H1 (cell line): Measurements from ENCODE around the gene CMTM2. TPM values are rescaled to one million over a fixed set of nuclear protein-coding genes. Genes with fewer than 3 reads are reported as not detected.

Experiments used
- SIN3A ChIP-seq, 2 experiments: IDR thresholded peaks in 1 of 2; conservative IDR thresholded peaks in 1 of 2; 2 replicates each; pipeline ENCODE4 v1.6.1; 2011 to 2012; ENCODE audit warnings: low read length in 2 of 2, improper control_type of control experiment in 1 of 2, low read depth in 1 of 2, mild to moderate bottlenecking in 1 of 2
- polyA plus RNA-seq, 7 experiments: library from polyadenylated mRNA; depleted of rRNA in 3 of 7; stranded (reverse) in 5 of 7; unstranded in 2 of 7; fragments of >200 nt in 5 of 7; fragments of 200-250 nt in 2 of 7; gene quantifications; 1 replicate in 5 of 7; 2 replicates in 1 of 7; 4 replicates in 1 of 7; pipeline versions ENCODE4 v1.2.1 to v1.2.3, GENCODE V29; 2011 to 2013; ENCODE audit warnings: missing spikeins in 2 of 7, mixed read lengths in 2 of 7
- total RNA-seq: library from RNA; stranded (reverse); fragmentation: NEBNext Ultra II Directional; extraction: Animal tissue kit (Norgen Biotek cat#: 25700); gene quantifications from 2 replicates; pipeline ENCODE4 v1.2.1, GENCODE V29; 2021

The CMTM2 gene
- total and polyA plus RNA-seq, 2 of the 8 experiments (the other 6 are each of a cell fraction or from before 2014, with no cell fraction given): not detected

DNA sequence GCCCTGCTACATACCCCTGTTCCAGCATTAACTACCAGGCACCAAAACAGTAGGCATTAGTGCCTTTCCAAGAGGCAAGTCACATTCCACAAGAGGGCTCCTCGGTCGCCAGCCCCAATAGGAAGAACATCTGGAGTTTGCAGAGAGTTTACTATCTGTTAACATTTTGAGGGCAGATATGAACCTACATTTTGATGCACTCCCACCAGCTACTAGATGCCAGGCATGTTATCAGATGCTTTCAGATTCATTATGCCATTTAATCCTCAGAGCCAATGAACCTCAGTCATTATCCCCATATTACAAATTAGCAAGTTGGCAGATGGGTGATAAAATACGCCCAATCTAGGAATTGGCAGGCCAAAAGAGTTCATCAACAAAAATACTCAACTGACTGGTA lies 4.2 kb upstream of the CMTM2 start (continued):
- TF ChIP-seq SIN3A (conservative IDR thresholded peaks at IDR 0.05 in 1 of 2, IDR thresholded peaks at IDR 0.05 in 1 of 2; ENCODE audit: low read depth in 1 of 2, low read length in 2 of 2): no peak
